ENCODE data around the gene AP2B1. TPM values are rescaled to one million over a fixed set of nuclear protein-coding genes. Genes with fewer than 3 reads are reported as not detected.

AP2B1 gene
- total and polyA plus RNA-seq, 11 donors: 25.0 to 166 (median 122) TPM

- WGBS, 4 donors: 87 to 92% (median 89%) methylated on average over 28 to 29 of the region's 29 CpGs
- no peaks in the 10 kb centered on the region for H3K9me3 ChIP-seq
- H3K27me3 ChIP-seq: no peaks in the 10 kb centered on the region
- ATAC-seq (no peak), DNase-seq (no peak)
- peaks cover 0 to 25% (median 10%) of the 10 kb centered on the region in 12 donors for H3K4me1 ChIP-seq
- no peak overlapping the region for H3K4me3 ChIP-seq
- no peaks in the 10 kb centered on the region for H3K36me3 ChIP-seq
- intact Hi-C loops (cut with DNase I): no loop called here
- H3K27ac ChIP-seq: no peak overlapping the region
- no peak for TF ChIP-seq POLR2A (IDR thresholded peaks at IDR 0.05)
- TF ChIP-seq CTCF (IDR thresholded peaks at IDR 0.05): no peak
These were observed 148.1 kb downstream of the AP2B1 start for GRCh38 chr17:35735036-35735805.

- Histone ChIP-seq H3K4me1 (peaks cover 0 to 20% (median 5%) of the 10 kb centered on the region in 12 donors), H3K4me3 (no peak overlapping the region), H3K9me3 (no peaks in the 10 kb centered on the region), H3K36me3 (no peaks in the 10 kb centered on the region), H3K27me3 (peaks cover 0 to 10% (median 7%) of the 10 kb centered on the region in 9 donors), H3K27ac (no peak overlapping the region)
- 93 to 94% (median 94%) methylated on average over 4 to 5 of the region's 5 CpGs for WGBS, 4 donors
- TF ChIP-seq CTCF (IDR thresholded peaks at IDR 0.05) (no peak), POLR2A (IDR thresholded peaks at IDR 0.05) (no peak)
- ATAC-seq: no peak
- intact Hi-C loops (cut with DNase I): no loop called here
- no peak for DNase-seq
These were observed 149.1 kb downstream of the AP2B1 start for GRCh38 chr17:35736236-35736635.

- no peak overlapping the region for H3K27ac ChIP-seq
- no peak for TF ChIP-seq POLR2A (IDR thresholded peaks at IDR 0.05)
- no peak for TF ChIP-seq CTCF (IDR thresholded peaks at IDR 0.05)
These were observed 151.5 kb downstream of the AP2B1 start for GRCh38 chr17:35738519-35739133.

GRCh38 chr17:35740216-35740615 lies 153.1 kb downstream of the AP2B1 start:
- H3K27me3 ChIP-seq: peaks cover 0 to 38% (median 12%) of the 10 kb centered on the region in 9 donors
- WGBS, 4 donors: 79 to 100% (median 89%) methylated on average over 6 to 7 of the region's 7 CpGs
- no peaks in the 10 kb centered on the region for H3K36me3 ChIP-seq
- H3K9me3 ChIP-seq: no peaks in the 10 kb centered on the region
- intact Hi-C loops (cut with DNase I): loop anchor here in 5 of 10 donors (5.0 to 10.0 kb wide), 5 partner anchors 75 to 575 kb away; no protein-coding TSS in a partner anchor
- peak in 1 of 4 donors; percentile 4 for ATAC-seq
- H3K4me3 ChIP-seq: no peak overlapping the region
- no peak for DNase-seq
- no peak overlapping the region for H3K27ac ChIP-seq
- H3K4me1 ChIP-seq: peaks cover 0 to 12% (median 6%) of the 10 kb centered on the region in 12 donors
- TF ChIP-seq POLR2A (IDR thresholded peaks at IDR 0.05): no peak

More at GRCh38 chr17:35738519-35739133, 151.5 kb downstream of the AP2B1 start:
- H3K4me1 ChIP-seq: peaks cover 0 to 12% (median 6%) of the 10 kb centered on the region in 12 donors
- intact Hi-C loops (cut with DNase I): no loop called here
- H3K27me3 ChIP-seq: peaks cover 0 to 33% (median 12%) of the 10 kb centered on the region in 9 donors
- ATAC-seq: no peak
- WGBS, 4 donors: 86 to 91% (median 88%) methylated on average over 5 of the region's 5 CpGs
- no peaks in the 10 kb centered on the region for H3K9me3 ChIP-seq
- DNase-seq: no peak
- H3K36me3 ChIP-seq: no peaks in the 10 kb centered on the region
- H3K4me3 ChIP-seq: no peak overlapping the region

Data from heart left ventricle (tissue), 16 donors.